Nephron progenitor cell (in vitro differentiated cells): ENCODE data around the gene ZFP92.
A peak's percentile ranks its signal among the peaks of the same experiment; 100 is the strongest.

Experiments
- DNase-seq: peaks from one replicate; pipeline ENCODE4 v3.0.0; 2021
- H3K27ac Mint-ChIP-seq: 2 replicates; pipeline ENCODE4 v1.8.0; 2021; ENCODE audit warnings: mild to moderate bottlenecking, moderate library complexity, mixed read lengths
- H3K27me3 Mint-ChIP-seq: 2 replicates; pipeline ENCODE4 v1.8.0; 2021; ENCODE audit warnings: mild to moderate bottlenecking, low read depth, mixed read lengths; ENCODE audit not compliant: poor library complexity
- H3K36me3 Mint-ChIP-seq: 2 replicates; pipeline ENCODE4 v1.8.0; 2021; ENCODE audit warnings: low read depth, mixed read lengths
- H3K4me1 Mint-ChIP-seq: 2 replicates; pipeline ENCODE4 v1.8.0; 2021; ENCODE audit warnings: mixed read lengths
- H3K4me3 Mint-ChIP-seq: 2 replicates; pipeline ENCODE4 v1.8.0; 2021; ENCODE audit warnings: mild to moderate bottlenecking, moderate library complexity, mixed read lengths
- H3K9me3 Mint-ChIP-seq: 2 replicates; pipeline ENCODE4 v1.8.0; 2021; ENCODE audit warnings: mild to moderate bottlenecking, moderate library complexity, mixed read lengths
- TF ChIP-seq, protein P1 (sequence below): fragments of 200-600 bp; sonication (generic); IDR thresholded peaks from 2 replicates; pipeline ENCODE4 v1.5.0; 2021; ENCODE audit warnings: antibody characterized with exemption

ZFP92 gene

GRCh38 chrX:153409414-153410101 lies 1.7 kb upstream of the ZFP92 start:
- Mint-ChIP-seq H3K4me1 (peaks cover 17% of the 10 kb centered on the region), H3K4me3 (no peak overlapping the region), H3K36me3 (no peaks in the 10 kb centered on the region), H3K9me3 (peaks cover 51% of the 10 kb centered on the region), H3K27me3 (peaks cover 68% of the 10 kb centered on the region), H3K27ac (no peak overlapping the region)
- no peak for DNase-seq
- TF ChIP-seq, protein P1, sequence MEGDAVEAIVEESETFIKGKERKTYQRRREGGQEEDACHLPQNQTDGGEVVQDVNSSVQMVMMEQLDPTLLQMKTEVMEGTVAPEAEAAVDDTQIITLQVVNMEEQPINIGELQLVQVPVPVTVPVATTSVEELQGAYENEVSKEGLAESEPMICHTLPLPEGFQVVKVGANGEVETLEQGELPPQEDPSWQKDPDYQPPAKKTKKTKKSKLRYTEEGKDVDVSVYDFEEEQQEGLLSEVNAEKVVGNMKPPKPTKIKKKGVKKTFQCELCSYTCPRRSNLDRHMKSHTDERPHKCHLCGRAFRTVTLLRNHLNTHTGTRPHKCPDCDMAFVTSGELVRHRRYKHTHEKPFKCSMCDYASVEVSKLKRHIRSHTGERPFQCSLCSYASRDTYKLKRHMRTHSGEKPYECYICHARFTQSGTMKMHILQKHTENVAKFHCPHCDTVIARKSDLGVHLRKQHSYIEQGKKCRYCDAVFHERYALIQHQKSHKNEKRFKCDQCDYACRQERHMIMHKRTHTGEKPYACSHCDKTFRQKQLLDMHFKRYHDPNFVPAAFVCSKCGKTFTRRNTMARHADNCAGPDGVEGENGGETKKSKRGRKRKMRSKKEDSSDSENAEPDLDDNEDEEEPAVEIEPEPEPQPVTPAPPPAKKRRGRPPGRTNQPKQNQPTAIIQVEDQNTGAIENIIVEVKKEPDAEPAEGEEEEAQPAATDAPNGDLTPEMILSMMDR = no peak

DNA sequence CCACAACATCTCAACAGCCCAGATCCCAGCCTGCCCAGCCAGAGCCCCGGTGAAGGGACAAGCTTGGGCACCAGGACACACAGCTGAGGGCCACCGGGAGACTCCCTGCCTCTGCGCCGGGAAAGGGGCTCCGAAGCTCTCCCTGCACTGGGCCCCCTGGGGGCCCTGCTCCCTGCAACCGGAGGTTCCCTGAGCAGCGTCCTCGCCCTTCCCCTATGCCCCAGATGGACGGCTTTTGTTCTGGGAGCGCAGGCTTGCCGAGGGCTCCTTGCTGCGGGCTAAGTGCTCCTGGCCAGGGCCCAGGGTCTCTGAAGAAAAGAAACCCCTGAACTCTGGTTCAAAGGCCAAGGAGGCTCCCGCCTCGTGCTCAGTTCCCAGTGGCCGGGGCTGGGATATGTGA lies 899 bp upstream of the ZFP92 start:
- DNase-seq = no peak
- Mint-ChIP-seq H3K9me3 (peaks cover 54% of the 10 kb centered on the region), H3K27ac (no peak overlapping the region), H3K4me3 (no peak overlapping the region), H3K36me3 (no peaks in the 10 kb centered on the region), H3K4me1 (peaks cover 17% of the 10 kb centered on the region), H3K27me3 (peaks cover 65% of the 10 kb centered on the region)
- TF ChIP-seq, protein P1 = no peak

- DNase-seq = no peak
- peaks cover 68% of the 10 kb centered on the region for H3K27me3 Mint-ChIP-seq
- TF ChIP-seq, protein P1 = no peak
- peaks cover 17% of the 10 kb centered on the region for H3K4me1 Mint-ChIP-seq
- H3K27ac Mint-ChIP-seq = no peak overlapping the region
- H3K36me3 Mint-ChIP-seq = no peaks in the 10 kb centered on the region
- peak overlapping the region; percentile 54 for H3K4me3 Mint-ChIP-seq
- H3K9me3 Mint-ChIP-seq = peaks cover 58% of the 10 kb centered on the region
Observed at GRCh38 chrX:153410888-153411254, 401 bp upstream of the ZFP92 start.

DNA sequence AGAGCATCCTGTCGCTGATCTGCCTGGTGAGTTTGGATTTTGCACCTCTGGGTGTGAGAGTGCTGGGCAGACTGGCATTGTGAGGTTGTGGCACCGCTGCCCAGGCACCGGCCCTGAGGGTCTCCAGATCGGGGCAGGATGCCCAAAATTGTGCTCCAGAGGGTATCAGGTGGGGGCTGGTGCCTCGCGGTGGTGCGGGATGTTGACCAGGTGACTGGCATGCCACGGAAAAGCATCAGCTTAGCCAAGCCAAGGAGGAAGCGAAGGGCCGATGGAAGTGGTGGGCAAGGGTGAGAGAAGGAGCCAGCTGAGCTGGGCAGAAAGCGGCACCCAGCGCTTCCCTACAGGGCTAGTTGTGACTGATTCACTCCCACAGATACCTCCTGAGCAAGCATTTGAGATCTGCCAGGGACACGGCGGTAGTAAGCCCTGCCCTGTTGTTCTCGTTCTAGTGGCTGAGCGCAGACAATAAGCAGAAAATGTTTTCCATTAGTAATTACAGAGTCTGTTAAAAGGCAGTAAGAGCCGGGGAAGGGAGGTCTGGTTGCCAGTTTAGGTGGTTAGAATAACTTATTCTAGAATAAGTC lies 809 bp downstream of the ZFP92 start:
- H3K4me3 Mint-ChIP-seq = no peak overlapping the region
- no peaks in the 10 kb centered on the region for H3K36me3 Mint-ChIP-seq
- H3K27ac Mint-ChIP-seq = no peak overlapping the region
- H3K9me3 Mint-ChIP-seq = peaks cover 59% of the 10 kb centered on the region
- peaks cover 25% of the 10 kb centered on the region for H3K4me1 Mint-ChIP-seq
- DNase-seq = no peak
- peaks cover 57% of the 10 kb centered on the region for H3K27me3 Mint-ChIP-seq
- TF ChIP-seq, protein P1 = no peak

GRCh38 chrX:153412746-153413720 lies 1.8 kb downstream of the ZFP92 start:
- peaks cover 29% of the 10 kb centered on the region for H3K4me1 Mint-ChIP-seq
- no peaks in the 10 kb centered on the region for H3K36me3 Mint-ChIP-seq
- no peak overlapping the region for H3K4me3 Mint-ChIP-seq
- peaks cover 58% of the 10 kb centered on the region for H3K9me3 Mint-ChIP-seq
- no peak overlapping the region for H3K27ac Mint-ChIP-seq
- peaks cover 52% of the 10 kb centered on the region for H3K27me3 Mint-ChIP-seq
- TF ChIP-seq, protein P1 = no peak
- no peak for DNase-seq
